OCI-LY7 (cell line): ENCODE results near the gene LRRC75B.

Experiments used
- CTCF ChIP-seq: fragments of 200-600 bp; sonication (generic); conservative IDR thresholded peaks from 2 replicates; pipeline ENCODE4 v1.5.1; 2014; ENCODE audit warnings: mild to moderate bottlenecking, antibody characterized with exemption, low read length, moderate library complexity, mixed read lengths
- EZH2phosphoT487 ChIP-seq: fragments of 200-600 bp; sonication (generic); IDR thresholded peaks from 2 replicates; pipeline ENCODE4 v1.6.1; 2018; ENCODE audit warnings: low read depth, borderline replicate concordance, mild to moderate bottlenecking, mixed run types, antibody characterized with exemption, low read length, moderate library complexity, mixed read lengths

- TF ChIP-seq CTCF (no peak), EZH2phosphoT487 (no peak)
Observed at GRCh38 chr22:24555165-24556039, 37.5 kb downstream of the LRRC75B start, which contains the start of gene SNRPD3.
